SHP77 (cell line): ENCODE data around the gene FYN.

Experiments
- DNase-seq, 2 experiments: peaks; one replicate each; lab custom pipeline; 2025; lab: John Stamatoyannopoulos, UW

FYN gene

GRCh38 chr6:111625461-111626391 lies 247.5 kb downstream of the FYN start:
- DNase-seq: no peak

DNA sequence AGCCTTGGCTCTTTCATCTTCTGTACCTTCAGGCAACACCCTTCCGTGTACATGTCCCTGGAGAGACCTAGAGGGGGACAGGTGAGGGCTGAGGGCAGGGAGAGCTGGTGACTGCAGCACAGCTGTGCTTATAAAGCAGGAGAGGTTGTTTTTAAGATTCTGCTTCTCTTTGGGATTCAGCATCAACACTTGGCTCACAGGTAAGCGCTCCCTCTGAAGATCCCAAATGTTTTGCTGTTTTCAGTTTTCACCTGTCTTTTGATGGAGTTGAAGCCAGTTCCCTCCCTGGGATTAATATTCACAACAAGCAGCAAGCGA lies 248.2 kb downstream of the FYN start:
- no peak for DNase-seq

GRCh38 chr6:111624401-111625098 lies 248.7 kb downstream of the FYN start:
- DNase-seq: no peak

GRCh38 chr6:111623046-111623718 lies 250.1 kb downstream of the FYN start:
- DNase-seq: no peak

GRCh38 chr6:111620169-111620568 lies 253.1 kb downstream of the FYN start:
- DNase-seq: no peak

DNA sequence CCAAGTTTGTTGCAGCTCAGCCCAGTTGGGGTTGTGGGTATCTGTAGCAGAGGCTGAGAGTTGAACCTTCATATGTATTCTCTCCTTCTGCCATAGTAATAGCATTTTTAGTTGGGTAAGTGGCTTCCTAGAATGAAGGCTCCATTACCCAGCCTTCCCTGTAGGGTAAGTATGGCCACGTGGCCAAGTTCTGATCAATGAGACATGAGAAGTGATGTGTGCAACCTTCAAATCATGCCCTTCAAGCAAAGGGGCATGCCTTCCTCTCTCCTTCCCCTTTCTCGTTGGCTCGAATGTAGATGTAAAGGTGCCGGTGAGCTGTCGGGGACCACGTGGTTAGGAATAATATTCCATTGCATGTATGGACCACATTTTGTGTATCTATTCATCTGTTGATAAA lies 254.8 kb downstream of the FYN start:
- DNase-seq: no peak

DNA sequence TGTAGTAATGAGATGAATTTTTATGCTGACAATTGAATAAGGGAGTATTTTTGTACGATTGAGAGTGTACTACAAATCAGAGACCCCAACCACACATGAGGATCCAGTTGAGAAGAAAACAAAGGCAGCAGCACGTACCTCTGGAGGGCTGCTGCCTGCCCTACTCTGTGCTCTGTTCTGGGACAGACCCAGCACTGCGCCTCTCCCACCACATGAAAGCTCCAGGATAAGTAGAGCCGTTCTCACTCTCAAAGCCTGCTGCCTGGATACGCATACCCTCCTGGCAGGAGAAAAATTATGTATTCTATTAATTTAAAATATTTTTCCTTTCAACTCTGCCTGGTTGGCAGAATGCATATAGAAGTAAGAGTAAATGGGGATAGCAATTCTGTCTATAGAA lies 256.1 kb downstream of the FYN start:
- no peak for DNase-seq

- DNase-seq: peak in 1 of 2 experiments; percentile 13
Measured at GRCh38 chr6:111615916-111616612, 257.2 kb downstream of the FYN start.

- DNase-seq: peak; percentile 83 to 92
Measured at GRCh38 chr6:111614833-111615582, 258.2 kb downstream of the FYN start.

DNA sequence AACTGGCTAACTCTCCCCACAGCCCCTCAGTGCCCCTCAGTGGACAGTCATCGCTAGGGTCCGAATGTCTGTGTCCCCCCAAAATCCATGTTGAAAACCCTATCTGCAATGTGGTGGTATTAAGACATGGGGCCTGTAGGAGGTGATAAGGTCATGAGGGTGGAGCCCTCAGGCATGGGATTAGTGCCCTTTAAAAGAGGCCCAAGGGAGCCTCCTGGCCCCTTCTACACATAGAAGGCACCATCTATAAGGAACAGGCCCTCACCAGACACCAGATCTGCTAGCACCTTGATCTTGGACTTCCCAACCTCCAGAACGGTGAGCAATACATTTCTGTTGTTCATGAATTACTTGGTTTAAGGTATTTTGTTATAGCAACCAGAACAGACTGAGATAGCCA lies 260.9 kb downstream of the FYN start:
- no peak for DNase-seq

DNA sequence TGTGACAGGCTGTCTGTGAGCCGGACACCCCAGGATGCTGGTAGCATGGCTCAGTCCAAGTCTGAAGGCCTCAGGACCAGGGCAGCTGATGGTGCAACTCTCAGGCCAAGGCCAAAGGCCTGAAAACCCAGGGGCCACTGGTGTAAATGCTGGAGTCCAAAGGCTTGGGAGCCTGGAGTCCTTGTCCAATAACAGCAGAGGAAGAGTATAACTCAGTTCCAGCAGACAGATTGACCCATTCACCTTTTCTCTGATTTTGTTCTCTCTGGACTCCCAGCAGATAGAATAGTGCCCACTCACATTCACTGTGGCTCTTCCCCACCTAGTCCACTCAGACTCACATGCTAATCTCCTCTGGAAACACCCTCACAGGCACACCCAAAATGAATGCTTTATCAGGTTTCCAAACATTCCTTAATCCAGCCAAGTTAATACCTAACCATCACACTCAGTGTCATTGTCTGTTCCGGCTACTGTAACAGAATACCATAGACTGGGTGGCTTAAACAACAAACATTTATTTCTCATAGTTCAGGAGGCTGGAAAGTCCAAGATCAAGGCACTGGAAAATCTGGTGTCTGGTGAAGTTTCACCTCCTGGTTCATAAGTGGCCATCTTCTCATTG lies 262.6 kb downstream of the FYN start:
- no peak for DNase-seq
